Neutrophil (primary cell): Measurements from ENCODE around the gene SLC25A43.
"Not testable (repeated sequence)": the region's sequence is repeated elsewhere in the genome, so short reads cannot be mapped to it uniquely, and the experiment has no call there.

ENCODE experiments used
- H3K27ac ChIP-seq: fragments of 200-600 bp; sonication (generic); 2 replicates; pipeline ENCODE4 v1.5.1; 2016; ENCODE audit warnings: mild to moderate bottlenecking, moderate library complexity
- H3K27me3 ChIP-seq: fragments of 200-600 bp; sonication (generic); 2 replicates; pipeline ENCODE4 v1.6.0; 2016; ENCODE audit warnings: mild to moderate bottlenecking
- H3K36me3 ChIP-seq: fragments of 200-600 bp; sonication (generic); 2 replicates; pipeline ENCODE4 v1.5.1; 2017
- H3K4me1 ChIP-seq, 2 experiments: fragments of 200-600 bp in 1 of 2; sonication (generic) in 1 of 2; 1 replicate in 1 of 2; 2 replicates in 1 of 2; pipeline versions ENCODE4 v1.5.1 to v1.6.1; 2013 to 2016; ENCODE audit warnings: low read depth in 1 of 2, low read length in 1 of 2, mild to moderate bottlenecking in 1 of 2, moderate library complexity in 1 of 2; ENCODE audit not compliant: control insufficient read depth in 1 of 2, insufficient read depth in 1 of 2
- H3K4me3 ChIP-seq, 2 experiments: fragments of 200-600 bp in 1 of 2; sonication (generic) in 1 of 2; 1 replicate in 1 of 2; 2 replicates in 1 of 2; pipeline ENCODE4 v1.5.1; 2013 to 2016; ENCODE audit warnings: low read depth in 1 of 2, low read length in 1 of 2, mild to moderate bottlenecking in 1 of 2, moderate library complexity in 1 of 2
- H3K9me3 ChIP-seq: fragments of 200-600 bp; sonication (generic); 2 replicates; pipeline ENCODE4 v1.5.1; 2016
- TF ChIP-seq, protein P1 (sequence below): fragments of 200-600 bp; sonication (generic); IDR thresholded peaks from 2 replicates; pipeline ENCODE4 v1.5.1; 2016; ENCODE audit warnings: antibody characterized with exemption

SLC25A43 gene

DNA sequence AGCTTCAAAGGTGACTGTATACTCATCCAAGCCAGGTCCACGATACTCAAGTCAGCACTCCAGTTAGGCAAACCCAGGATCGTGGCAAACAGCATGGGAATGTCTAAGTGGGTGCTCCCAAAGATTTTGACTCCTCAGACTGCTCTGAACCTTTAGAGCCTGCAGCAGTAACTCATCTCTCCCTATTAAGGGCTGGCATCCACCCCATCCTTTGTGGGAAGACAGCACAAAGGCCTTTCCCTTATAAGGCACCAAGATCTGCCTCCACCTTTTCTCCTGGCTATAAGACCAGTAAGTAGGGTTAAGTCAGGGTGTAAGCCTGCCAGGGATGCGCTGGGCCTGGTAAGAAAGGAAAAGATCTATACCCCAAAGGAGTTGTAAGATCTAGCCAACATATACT, 23.6 kb upstream of the SLC25A43 start:
- no peaks in the 10 kb centered on the region for H3K4me1 ChIP-seq
- no peaks in the 10 kb centered on the region for H3K36me3 ChIP-seq
- H3K27me3 ChIP-seq, result no peaks in the 10 kb centered on the region
- no peak overlapping the region for H3K4me3 ChIP-seq
- H3K9me3 ChIP-seq, result no peaks in the 10 kb centered on the region
- TF ChIP-seq, protein P1, sequence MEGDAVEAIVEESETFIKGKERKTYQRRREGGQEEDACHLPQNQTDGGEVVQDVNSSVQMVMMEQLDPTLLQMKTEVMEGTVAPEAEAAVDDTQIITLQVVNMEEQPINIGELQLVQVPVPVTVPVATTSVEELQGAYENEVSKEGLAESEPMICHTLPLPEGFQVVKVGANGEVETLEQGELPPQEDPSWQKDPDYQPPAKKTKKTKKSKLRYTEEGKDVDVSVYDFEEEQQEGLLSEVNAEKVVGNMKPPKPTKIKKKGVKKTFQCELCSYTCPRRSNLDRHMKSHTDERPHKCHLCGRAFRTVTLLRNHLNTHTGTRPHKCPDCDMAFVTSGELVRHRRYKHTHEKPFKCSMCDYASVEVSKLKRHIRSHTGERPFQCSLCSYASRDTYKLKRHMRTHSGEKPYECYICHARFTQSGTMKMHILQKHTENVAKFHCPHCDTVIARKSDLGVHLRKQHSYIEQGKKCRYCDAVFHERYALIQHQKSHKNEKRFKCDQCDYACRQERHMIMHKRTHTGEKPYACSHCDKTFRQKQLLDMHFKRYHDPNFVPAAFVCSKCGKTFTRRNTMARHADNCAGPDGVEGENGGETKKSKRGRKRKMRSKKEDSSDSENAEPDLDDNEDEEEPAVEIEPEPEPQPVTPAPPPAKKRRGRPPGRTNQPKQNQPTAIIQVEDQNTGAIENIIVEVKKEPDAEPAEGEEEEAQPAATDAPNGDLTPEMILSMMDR, result no peak
- no peak overlapping the region for H3K27ac ChIP-seq

DNA sequence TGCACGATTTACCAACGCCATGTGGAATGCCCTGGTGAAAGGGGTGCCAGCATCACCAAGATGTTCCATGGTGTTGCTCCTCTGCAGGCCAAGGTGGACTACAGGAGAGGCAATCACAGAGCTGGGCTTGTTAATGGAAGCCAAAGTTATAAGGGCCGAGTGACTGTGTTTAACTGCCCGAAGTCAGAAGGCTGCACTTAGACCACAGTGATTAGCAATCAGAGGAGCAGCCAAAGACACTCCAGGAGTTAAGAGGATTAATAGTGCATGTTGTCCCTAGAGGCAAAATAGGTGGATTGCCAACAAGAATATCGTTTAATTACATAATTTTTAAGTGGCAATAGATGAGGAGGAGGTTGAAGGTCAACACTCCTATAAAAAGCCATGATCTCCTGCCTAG, 22.8 kb upstream of the SLC25A43 start:
- H3K27ac ChIP-seq, result no peak overlapping the region
- H3K9me3 ChIP-seq, result no peaks in the 10 kb centered on the region
- no peak overlapping the region for H3K4me3 ChIP-seq
- H3K4me1 ChIP-seq, result no peaks in the 10 kb centered on the region
- no peaks in the 10 kb centered on the region for H3K27me3 ChIP-seq
- H3K36me3 ChIP-seq, result no peaks in the 10 kb centered on the region
- TF ChIP-seq, protein P1, result no peak

DNA sequence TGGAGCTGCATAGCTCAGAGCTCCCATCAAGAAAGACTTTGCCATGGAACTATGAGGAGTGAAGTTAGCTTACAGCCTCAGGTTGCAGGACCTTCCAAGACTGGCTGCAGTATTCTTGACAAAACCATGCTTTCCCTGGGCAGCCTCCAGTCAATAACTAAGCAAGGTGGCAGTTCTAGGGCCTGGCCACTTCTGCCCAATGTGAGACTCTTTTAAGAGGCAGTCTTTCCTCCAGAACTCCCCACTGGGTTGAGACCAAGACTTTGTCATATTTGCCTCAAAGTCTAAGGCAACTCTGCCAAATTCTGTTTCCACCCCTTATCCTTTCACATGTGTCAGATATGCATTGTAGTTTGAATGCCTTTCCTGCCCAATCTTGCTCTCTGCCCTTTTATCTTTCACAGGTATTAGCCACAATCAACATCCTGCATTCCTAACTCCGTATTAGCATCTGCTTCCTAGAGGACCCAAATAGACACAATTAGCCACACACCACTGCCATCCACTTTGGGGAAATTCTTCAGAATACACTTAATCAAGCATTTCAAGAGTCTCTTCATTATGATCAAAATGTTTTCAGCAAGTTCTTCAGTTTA, 17.7 kb upstream of the SLC25A43 start:
- TF ChIP-seq, protein P1, result no peak

DNA sequence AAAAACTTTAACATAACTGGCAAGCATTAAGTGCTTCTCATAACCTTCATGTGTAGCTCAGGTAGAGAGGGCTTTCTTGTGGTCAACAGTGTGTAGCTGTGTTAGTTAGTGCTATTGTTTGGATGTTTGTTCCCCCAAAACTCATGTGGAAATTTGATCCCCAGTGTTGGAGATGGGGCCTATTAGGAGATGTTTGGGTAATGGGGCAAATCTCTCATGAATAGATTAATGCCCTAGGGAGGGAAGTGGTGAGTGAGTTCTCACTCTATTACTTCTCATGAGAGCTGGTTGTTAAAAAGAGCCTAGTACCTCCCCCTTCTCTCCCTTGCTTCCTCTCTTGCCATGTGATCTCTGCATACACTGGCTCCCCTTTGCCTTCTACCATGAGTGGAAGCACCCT, 16.5 kb upstream of the SLC25A43 start:
- no peak overlapping the region for H3K4me3 ChIP-seq
- H3K4me1 ChIP-seq, result no peaks in the 10 kb centered on the region
- H3K27ac ChIP-seq, result no peak overlapping the region
- no peaks in the 10 kb centered on the region for H3K27me3 ChIP-seq
- TF ChIP-seq, protein P1, result no peak
- no peaks in the 10 kb centered on the region for H3K9me3 ChIP-seq
- H3K36me3 ChIP-seq, result no peaks in the 10 kb centered on the region

More for the DNA sequence above, 17.7 kb upstream of the SLC25A43 start:
- no peaks in the 10 kb centered on the region for H3K4me1 ChIP-seq
- H3K27ac ChIP-seq, result no peak overlapping the region
- no peaks in the 10 kb centered on the region for H3K27me3 ChIP-seq
- no peak overlapping the region for H3K4me3 ChIP-seq
- no peaks in the 10 kb centered on the region for H3K36me3 ChIP-seq
- no peaks in the 10 kb centered on the region for H3K9me3 ChIP-seq

DNA sequence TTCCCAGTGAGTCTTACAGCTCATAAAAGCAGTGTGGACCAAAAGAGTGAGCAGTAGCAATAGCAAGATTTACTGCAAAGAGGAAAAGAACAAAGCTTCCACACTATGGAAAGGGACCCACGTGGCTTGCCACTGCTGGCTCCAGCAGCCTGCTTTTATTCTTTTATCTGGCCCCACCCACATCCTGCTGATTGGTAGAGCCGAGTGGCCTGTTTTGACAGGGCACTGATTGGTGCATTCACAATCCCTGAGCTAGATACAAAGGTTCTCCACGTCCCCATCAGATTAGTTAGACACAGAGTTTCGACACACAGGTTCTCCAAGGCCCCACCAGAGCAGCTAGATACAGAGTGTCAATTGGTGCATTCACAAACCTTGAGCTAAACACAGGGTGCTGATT, 12.5 kb upstream of the SLC25A43 start:
- H3K4me1 ChIP-seq, H3K9me3 ChIP-seq, H3K4me3 ChIP-seq, H3K27ac ChIP-seq, H3K36me3 ChIP-seq, H3K27me3 ChIP-seq: not testable (repeated sequence)

DNA sequence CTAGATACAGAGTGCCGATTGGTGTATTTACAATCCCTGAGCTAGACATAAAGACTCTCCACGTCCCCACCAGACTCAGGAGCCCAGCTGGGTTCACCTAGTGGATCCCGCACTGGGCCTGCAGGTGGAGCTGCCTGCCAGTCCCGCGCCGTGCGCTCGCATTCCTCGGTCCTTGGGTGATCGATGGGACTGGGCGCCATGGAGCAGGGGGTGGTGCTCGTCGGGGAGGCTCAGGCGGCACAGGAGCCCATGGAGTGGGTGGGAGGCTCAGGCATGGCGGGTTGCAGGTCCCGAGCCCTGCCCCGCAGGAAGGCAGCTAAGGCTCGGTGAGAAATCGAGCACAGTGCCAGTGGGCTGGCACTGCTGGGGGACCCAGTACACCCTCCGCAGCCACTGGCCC, 11.7 kb upstream of the SLC25A43 start:
- H3K4me3 ChIP-seq, H3K4me1 ChIP-seq, H3K27ac ChIP-seq, H3K36me3 ChIP-seq, H3K9me3 ChIP-seq, H3K27me3 ChIP-seq: not testable (repeated sequence)

DNA sequence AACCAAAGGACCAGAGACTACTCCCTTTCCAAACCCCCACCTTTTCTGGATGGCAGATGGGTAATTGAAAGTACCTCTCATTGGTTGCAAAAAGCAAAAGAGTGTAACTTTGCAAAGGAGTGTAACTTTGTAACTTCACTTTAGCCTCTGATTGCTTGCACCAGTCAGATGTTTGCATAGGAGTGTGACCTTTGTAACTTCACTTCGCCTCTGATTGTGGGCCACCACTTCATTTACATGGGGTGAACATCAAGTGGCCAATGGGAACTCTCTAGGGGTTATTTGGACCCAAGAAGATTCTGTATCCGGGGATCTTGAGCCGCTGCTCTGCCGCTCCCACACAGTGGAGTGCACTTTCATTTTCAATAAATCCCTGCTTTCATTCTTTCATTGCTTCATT, 9.9 kb upstream of the SLC25A43 start:
- H3K9me3 ChIP-seq, result no peaks in the 10 kb centered on the region
- H3K27me3 ChIP-seq, result no peaks in the 10 kb centered on the region
- H3K4me1 ChIP-seq, result no peaks in the 10 kb centered on the region
- H3K36me3 ChIP-seq, result no peaks in the 10 kb centered on the region
- H3K27ac ChIP-seq, result no peak overlapping the region
- TF ChIP-seq, protein P1, result no peak
- H3K4me3 ChIP-seq, result no peak overlapping the region
